ENCODE measurements around the gene ALAD. TPM values are rescaled to one million over a fixed set of nuclear protein-coding genes. Genes with fewer than 3 reads are reported as not detected.
"Not testable (repeated sequence)": the region's sequence is repeated elsewhere in the genome, so short reads cannot be mapped to it uniquely, and the experiment has no call there.

The ALAD gene
- polyA plus RNA-seq = 10 to 100 TPM; 38.4 TPM

DNA sequence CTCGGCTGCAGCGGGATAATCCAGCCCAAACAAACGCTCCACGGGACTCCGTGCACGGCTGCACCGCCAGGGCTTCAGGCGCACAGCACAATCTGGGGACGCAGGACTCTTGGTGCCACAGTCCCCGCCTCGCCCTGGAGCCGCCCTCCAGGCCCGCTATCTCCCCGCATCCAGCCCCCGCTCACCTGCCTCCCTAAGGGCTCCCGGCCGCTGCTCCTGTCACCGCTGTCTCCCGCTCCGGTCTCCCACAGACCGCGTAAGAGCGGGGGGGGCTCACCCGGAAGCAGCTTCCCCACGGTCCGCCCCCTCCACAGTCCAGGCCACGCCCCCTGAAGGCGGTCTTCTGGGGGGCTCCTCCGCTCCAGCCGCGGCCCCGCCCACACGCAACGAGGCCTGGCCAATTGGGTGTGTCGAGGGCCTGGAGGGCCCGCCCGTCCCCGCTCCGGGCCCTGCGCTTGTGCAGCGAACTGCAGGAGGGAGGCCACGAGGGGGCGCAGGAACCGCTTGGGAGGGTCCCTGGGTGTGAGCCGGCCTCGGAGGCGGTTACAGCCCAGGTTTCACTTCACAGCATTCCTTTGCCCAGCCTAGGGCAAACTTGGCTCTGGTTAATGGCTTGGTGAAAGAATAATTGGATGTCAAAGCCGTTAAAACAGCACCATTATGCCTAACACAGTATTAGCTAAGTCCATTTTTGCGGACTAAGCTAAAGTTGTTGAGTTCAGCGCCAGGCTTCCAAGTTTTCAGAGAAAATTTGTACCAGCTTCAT is at the start of gene ALAD:
Gene ALAD, minus strand, starts transcription at position 258 of the 766 bp plus-strand sequence. CDS start 7,725 bp downstream, outside the sequence.
- Histone ChIP-seq H3K4me3 (ENCODE audit: low read depth in 1 of 2, low read length in 2 of 2) (peak within 1 kb of the TSS; percentile 76 to 84), H3K36me3 (ENCODE audit: control insufficient read depth in 2 of 2, insufficient read depth in 2 of 2, low read length in 1 of 2) (peaks cover 0 to 4% of the 10 kb centered on the region in 2 donors), H3K27ac (ENCODE audit: low read depth in 2 of 2, low read length in 1 of 2) (peak within 1 kb of the TSS; percentile 65 to 67), H3K27me3 (ENCODE audit: control insufficient read depth in 1 of 2, insufficient read depth in 2 of 2, low read length in 2 of 2) (no peaks in the 10 kb centered on the region), H3K4me1 (ENCODE audit: control insufficient read depth in 2 of 2, insufficient read depth in 2 of 2, low read length in 1 of 2) (peaks cover 7 to 8% of the 10 kb centered on the region in 2 donors), H3K9me3 (ENCODE audit: control insufficient read depth in 2 of 2, insufficient read depth in 1 of 2, low read depth in 1 of 2, low read length in 1 of 2) (no peaks in the 10 kb centered on the region)
- 1 to 2% methylated on average over 50 of the region's 50 CpGs for WGBS, 2 donors

DNA sequence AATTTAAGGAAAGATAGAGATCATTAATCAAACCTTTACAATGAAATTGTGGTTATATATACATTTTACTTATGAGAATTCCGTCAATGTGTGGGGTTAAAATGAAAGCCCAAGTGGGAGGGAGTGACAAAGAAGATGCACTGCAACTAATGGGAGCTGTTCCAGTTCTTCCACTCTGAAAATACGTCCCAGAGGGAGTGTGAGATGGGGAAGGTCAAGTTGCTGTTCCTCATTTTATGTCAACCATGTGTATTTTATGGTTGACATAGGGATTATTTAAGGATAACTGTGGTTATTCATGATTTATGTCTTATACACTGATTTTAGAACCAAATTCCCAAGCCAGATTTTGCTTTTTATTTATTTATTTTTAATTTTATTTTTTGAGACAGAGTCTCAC is 48.3 kb upstream of the ALAD start:
- Histone ChIP-seq H3K4me3 (ENCODE audit: low read depth in 1 of 2, low read length in 2 of 2) (no peak overlapping the region), H3K4me1 (ENCODE audit: control insufficient read depth in 2 of 2, insufficient read depth in 2 of 2, low read length in 1 of 2) (no peaks in the 10 kb centered on the region), H3K27ac (ENCODE audit: low read depth in 2 of 2, low read length in 1 of 2) (no peak overlapping the region), H3K27me3 (ENCODE audit: control insufficient read depth in 1 of 2, insufficient read depth in 2 of 2, low read length in 2 of 2) (no peaks in the 10 kb centered on the region), H3K9me3 (ENCODE audit: control insufficient read depth in 2 of 2, insufficient read depth in 1 of 2, low read depth in 1 of 2, low read length in 1 of 2) (no peaks in the 10 kb centered on the region), H3K36me3 (ENCODE audit: control insufficient read depth in 2 of 2, insufficient read depth in 2 of 2, low read length in 1 of 2) (no peaks in the 10 kb centered on the region)
- WGBS, 2 donors = 50 to 59% methylated on average over 2 of the region's 2 CpGs

DNA sequence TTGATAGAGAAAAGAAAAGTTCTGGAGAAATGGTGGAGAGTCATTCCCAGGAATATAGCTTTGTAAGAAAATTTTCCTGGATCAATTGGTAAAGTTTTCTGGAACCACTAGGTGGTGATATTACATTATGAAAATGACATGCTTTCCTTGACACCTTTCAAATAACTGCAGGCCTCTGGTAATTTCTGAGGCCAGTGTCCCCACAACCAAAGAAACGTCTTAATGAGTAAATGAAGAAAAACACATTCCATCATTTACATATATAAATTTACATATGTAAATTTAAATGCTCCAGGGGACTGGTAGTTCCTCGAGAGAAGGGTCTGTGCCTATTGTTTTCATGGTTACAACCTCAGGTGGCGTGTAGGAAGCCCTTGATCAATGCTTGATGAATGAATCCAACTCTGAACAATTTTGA is 45.2 kb upstream of the ALAD start:
- Histone ChIP-seq H3K4me3 (ENCODE audit: low read depth in 1 of 2, low read length in 2 of 2) (no peak overlapping the region), H3K36me3 (ENCODE audit: control insufficient read depth in 2 of 2, insufficient read depth in 2 of 2, low read length in 1 of 2) (no peaks in the 10 kb centered on the region), H3K4me1 (ENCODE audit: control insufficient read depth in 2 of 2, insufficient read depth in 2 of 2, low read length in 1 of 2) (no peaks in the 10 kb centered on the region), H3K27ac (ENCODE audit: low read depth in 2 of 2, low read length in 1 of 2) (no peak overlapping the region), H3K27me3 (ENCODE audit: control insufficient read depth in 1 of 2, insufficient read depth in 2 of 2, low read length in 2 of 2) (no peaks in the 10 kb centered on the region), H3K9me3 (ENCODE audit: control insufficient read depth in 2 of 2, insufficient read depth in 1 of 2, low read depth in 1 of 2, low read length in 1 of 2) (no peaks in the 10 kb centered on the region)
- WGBS, 2 donors = 57 to 59% methylated on average over 3 of the region's 3 CpGs

DNA sequence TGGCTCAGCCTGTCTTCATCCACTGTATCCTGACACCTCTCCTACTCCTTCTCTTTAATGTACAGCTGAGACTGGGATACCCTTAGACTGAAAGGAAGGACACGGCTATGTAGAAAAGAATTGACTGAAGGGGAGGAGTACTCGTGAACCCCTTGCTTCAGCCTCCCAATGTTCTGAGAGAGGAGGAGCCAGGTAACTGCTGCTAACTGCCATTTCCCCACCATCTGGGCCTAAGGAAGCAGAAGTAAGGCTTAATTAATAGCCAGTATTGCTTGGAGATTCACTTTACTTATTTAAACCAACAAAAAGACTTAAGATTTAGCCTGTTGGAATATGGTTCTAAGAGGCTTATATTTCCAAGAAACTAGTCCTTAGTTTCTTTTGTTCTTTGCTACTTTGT is 43.7 kb upstream of the ALAD start:
- Histone ChIP-seq H3K36me3 (ENCODE audit: control insufficient read depth in 2 of 2, insufficient read depth in 2 of 2, low read length in 1 of 2) (no peaks in the 10 kb centered on the region), H3K27me3 (ENCODE audit: control insufficient read depth in 1 of 2, insufficient read depth in 2 of 2, low read length in 2 of 2) (no peaks in the 10 kb centered on the region), H3K4me3 (ENCODE audit: low read depth in 1 of 2, low read length in 2 of 2) (no peak overlapping the region), H3K9me3 (ENCODE audit: control insufficient read depth in 2 of 2, insufficient read depth in 1 of 2, low read depth in 1 of 2, low read length in 1 of 2) (no peaks in the 10 kb centered on the region), H3K4me1 (ENCODE audit: control insufficient read depth in 2 of 2, insufficient read depth in 2 of 2, low read length in 1 of 2) (no peaks in the 10 kb centered on the region), H3K27ac (ENCODE audit: low read depth in 2 of 2, low read length in 1 of 2) (no peak overlapping the region)
- WGBS, 2 donors = 84 to 85% methylated on average over 2 of the region's 2 CpGs

DNA sequence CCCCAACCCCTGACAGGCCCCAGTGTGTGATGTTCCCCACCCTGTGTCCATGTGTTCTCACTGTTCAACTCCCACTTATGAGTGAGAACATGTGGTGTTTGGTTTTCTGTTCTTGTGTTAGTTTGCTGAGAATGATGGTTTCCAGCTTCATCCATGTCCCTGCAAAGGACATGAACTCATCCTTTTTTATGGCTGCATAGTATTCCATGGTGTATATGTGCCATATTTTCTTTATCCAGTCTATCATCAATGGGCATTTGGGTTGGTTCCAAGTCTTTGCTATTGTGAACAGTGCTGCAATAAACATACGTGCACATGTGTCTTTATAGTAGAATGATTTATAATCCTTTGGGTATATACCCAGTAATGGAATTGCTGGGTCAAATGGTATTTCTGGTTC is 36.6 kb upstream of the ALAD start:
- H3K27me3 ChIP-seq (ENCODE audit: control insufficient read depth in 1 of 2, insufficient read depth in 2 of 2, low read length in 2 of 2); H3K4me3 ChIP-seq (ENCODE audit: low read depth in 1 of 2, low read length in 2 of 2); H3K27ac ChIP-seq (ENCODE audit: low read depth in 2 of 2, low read length in 1 of 2); H3K36me3 ChIP-seq (ENCODE audit: control insufficient read depth in 2 of 2, insufficient read depth in 2 of 2, low read length in 1 of 2); H3K4me1 ChIP-seq (ENCODE audit: control insufficient read depth in 2 of 2, insufficient read depth in 2 of 2, low read length in 1 of 2); H3K9me3 ChIP-seq (ENCODE audit: control insufficient read depth in 2 of 2, insufficient read depth in 1 of 2, low read depth in 1 of 2, low read length in 1 of 2): not testable (repeated sequence)
- WGBS, 2 donors = 92 to 95% methylated on average over 1 of the region's 1 CpG

DNA sequence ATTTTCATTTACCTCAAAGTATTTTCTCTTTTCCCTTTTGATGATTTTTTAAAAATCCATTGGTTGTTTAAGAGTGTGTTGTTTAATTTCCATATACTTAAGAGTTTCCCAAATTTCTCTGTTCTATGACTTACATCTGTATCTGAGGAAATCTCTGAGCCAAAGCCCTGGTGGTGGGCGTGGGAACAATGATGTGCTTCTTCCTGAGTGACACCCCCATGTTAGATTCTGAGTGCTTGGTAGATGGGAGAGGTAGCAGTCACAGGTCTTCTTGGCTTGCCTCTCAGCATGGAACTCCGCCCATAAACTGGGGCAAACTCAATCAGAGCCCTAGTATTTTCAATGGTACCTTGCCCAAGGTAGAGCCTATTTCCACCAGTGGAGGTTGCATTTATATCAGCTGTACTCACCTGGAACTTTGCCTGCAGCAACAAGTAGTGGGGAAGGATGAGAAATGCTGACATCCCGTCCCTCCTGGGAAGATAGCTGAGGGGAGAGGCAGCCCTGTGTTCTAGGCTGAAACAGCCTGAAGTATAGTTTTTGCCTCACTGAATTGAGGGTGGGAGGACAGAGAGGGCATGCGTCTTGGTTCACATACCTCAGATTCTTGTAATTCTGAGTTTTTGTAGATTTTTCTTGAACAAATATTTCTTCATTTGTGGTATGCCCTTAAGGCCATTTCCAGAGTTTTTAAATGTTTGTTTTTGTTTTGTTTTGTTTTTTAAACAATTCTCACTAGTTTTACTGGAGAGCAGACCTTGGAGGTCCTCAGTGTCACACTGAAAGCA is 35.8 kb upstream of the ALAD start:
- no peaks in the 10 kb centered on the region for H3K9me3 ChIP-seq (ENCODE audit: control insufficient read depth in 2 of 2, insufficient read depth in 1 of 2, low read depth in 1 of 2, low read length in 1 of 2)
- H3K36me3 ChIP-seq (ENCODE audit: control insufficient read depth in 2 of 2, insufficient read depth in 2 of 2, low read length in 1 of 2) = no peaks in the 10 kb centered on the region
- no peak overlapping the region for H3K4me3 ChIP-seq (ENCODE audit: low read depth in 1 of 2, low read length in 2 of 2)
- no peaks in the 10 kb centered on the region for H3K4me1 ChIP-seq (ENCODE audit: control insufficient read depth in 2 of 2, insufficient read depth in 2 of 2, low read length in 1 of 2)
- 77 to 78% methylated on average over 4 of the region's 4 CpGs for WGBS, 2 donors
- H3K27me3 ChIP-seq (ENCODE audit: control insufficient read depth in 1 of 2, insufficient read depth in 2 of 2, low read length in 2 of 2) = no peaks in the 10 kb centered on the region
- no peak overlapping the region for H3K27ac ChIP-seq (ENCODE audit: low read depth in 2 of 2, low read length in 1 of 2)

DNA sequence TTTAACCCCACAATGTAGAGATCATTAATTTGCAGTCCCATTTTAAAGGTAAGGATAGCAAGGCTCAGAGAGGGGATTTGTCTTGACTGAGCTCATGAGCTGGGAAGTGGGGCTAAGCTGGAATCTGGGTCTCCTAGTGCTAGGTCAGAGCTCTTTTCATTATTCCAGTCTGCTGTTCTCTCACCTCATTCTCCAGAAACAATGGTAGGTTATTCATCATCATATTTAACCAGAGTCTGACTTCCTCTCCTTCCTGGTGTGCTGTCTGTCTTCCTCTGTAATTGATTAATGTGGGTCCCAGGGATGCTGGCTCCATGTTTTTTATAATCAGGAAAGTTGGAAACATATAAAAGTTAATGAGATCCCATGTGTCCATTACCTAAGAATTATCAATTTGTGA is 30.1 kb upstream of the ALAD start:
- Histone ChIP-seq H3K4me1 (ENCODE audit: control insufficient read depth in 2 of 2, insufficient read depth in 2 of 2, low read length in 1 of 2) (no peaks in the 10 kb centered on the region), H3K9me3 (ENCODE audit: control insufficient read depth in 2 of 2, insufficient read depth in 1 of 2, low read depth in 1 of 2, low read length in 1 of 2) (no peaks in the 10 kb centered on the region), H3K4me3 (ENCODE audit: low read depth in 1 of 2, low read length in 2 of 2) (no peak overlapping the region), H3K27me3 (ENCODE audit: control insufficient read depth in 1 of 2, insufficient read depth in 2 of 2, low read length in 2 of 2) (no peaks in the 10 kb centered on the region), H3K27ac (ENCODE audit: low read depth in 2 of 2, low read length in 1 of 2) (no peak overlapping the region), H3K36me3 (ENCODE audit: control insufficient read depth in 2 of 2, insufficient read depth in 2 of 2, low read length in 1 of 2) (no peaks in the 10 kb centered on the region)

DNA sequence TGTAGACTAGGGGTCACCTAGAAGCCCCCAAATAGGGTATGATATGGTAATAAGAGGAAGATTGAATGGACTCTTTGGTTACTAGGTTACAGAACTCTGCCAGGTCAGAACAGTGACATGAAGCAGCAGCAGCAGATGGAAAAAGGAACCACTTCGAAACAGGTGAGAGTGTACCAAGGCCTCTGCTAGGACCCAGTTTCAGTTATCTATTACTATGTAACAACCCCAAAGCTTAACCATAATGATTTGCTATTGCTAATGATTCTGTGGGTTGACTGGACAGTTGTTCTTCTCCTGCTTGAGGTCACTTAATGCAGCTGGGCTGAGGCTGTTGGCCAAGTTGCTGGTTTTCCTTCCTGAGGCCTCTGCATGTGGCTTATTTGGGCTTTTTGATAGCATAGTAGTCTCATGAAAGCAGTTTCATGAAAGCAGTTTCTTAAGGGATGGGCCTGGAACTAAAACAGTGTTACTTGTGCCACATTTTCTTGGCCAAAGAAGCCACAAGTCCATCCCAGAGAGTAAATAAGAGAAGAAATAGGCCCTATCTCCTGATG is 27.1 kb upstream of the ALAD start:
- 90 to 96% methylated on average over 1 of the region's 1 CpG for WGBS, 2 donors
- Histone ChIP-seq H3K27me3 (ENCODE audit: control insufficient read depth in 1 of 2, insufficient read depth in 2 of 2, low read length in 2 of 2) (no peaks in the 10 kb centered on the region), H3K4me3 (ENCODE audit: low read depth in 1 of 2, low read length in 2 of 2) (no peak overlapping the region), H3K36me3 (ENCODE audit: control insufficient read depth in 2 of 2, insufficient read depth in 2 of 2, low read length in 1 of 2) (no peaks in the 10 kb centered on the region), H3K27ac (ENCODE audit: low read depth in 2 of 2, low read length in 1 of 2) (no peak overlapping the region), H3K9me3 (ENCODE audit: control insufficient read depth in 2 of 2, insufficient read depth in 1 of 2, low read depth in 1 of 2, low read length in 1 of 2) (no peaks in the 10 kb centered on the region), H3K4me1 (ENCODE audit: control insufficient read depth in 2 of 2, insufficient read depth in 2 of 2, low read length in 1 of 2) (no peaks in the 10 kb centered on the region)

DNA sequence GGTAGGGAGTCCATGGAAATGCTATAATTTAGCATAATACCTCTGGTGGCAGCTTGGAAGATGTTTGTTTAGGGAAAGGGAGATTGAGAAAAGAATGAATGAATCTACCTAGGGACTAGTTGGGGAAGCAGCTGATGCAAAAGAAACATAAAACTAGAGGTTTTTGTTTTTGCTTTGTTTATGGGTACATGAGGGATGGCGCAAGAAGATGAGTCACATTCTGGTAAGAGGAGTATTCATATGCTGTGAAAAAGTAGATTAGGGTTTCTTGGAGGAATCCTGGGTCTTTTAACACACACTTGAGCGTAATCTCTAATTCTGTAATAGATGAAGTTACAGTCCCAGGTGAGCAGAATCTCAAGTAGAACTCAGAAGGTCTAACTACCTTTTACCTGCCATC is 26.5 kb upstream of the ALAD start:
- Histone ChIP-seq H3K27ac (ENCODE audit: low read depth in 2 of 2, low read length in 1 of 2) (no peak overlapping the region), H3K27me3 (ENCODE audit: control insufficient read depth in 1 of 2, insufficient read depth in 2 of 2, low read length in 2 of 2) (no peaks in the 10 kb centered on the region), H3K4me3 (ENCODE audit: low read depth in 1 of 2, low read length in 2 of 2) (no peak overlapping the region), H3K4me1 (ENCODE audit: control insufficient read depth in 2 of 2, insufficient read depth in 2 of 2, low read length in 1 of 2) (no peaks in the 10 kb centered on the region), H3K9me3 (ENCODE audit: control insufficient read depth in 2 of 2, insufficient read depth in 1 of 2, low read depth in 1 of 2, low read length in 1 of 2) (no peaks in the 10 kb centered on the region), H3K36me3 (ENCODE audit: control insufficient read depth in 2 of 2, insufficient read depth in 2 of 2, low read length in 1 of 2) (no peaks in the 10 kb centered on the region)
- WGBS, 2 donors = 87 to 95% methylated on average over 2 of the region's 2 CpGs

All from esophagus (tissue), 2 donors.